ENCODE results near the gene OLFM1. TPM values are rescaled to one million over a fixed set of nuclear protein-coding genes. Genes with fewer than 3 reads are reported as not detected.

OLFM1 gene
- total RNA-seq, 1 donor from 2014 or later: 10.0 TPM

DNA sequence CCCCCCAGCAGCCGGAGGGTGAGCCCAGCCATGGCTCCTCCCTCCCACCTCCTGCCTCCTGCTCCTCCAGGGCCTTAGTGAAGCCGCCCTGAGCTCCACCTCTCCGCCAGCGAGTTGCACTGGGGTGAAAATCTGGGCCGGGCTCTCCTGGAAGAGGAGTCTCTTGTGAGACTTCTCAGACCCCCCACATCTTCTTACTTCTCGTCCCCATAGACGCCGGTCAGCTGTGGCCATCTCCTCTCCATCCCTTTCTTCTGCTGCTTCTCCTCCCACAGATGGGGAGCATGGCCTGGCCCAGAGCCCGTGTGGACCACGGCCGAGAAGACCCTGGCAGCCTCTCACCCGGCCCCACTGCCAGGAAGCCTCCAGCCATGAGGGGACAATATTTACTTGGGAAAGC, 17.3 kb downstream of the OLFM1 start:
- Histone ChIP-seq H3K27me3 (ENCODE audit: low read depth) (peaks cover 81% of the 10 kb centered on the region), H3K4me1 (peaks cover 17% of the 10 kb centered on the region), H3K9me3 (replicated peaks) (no peaks in the 10 kb centered on the region), H3K4me3 (no peak overlapping the region), H3K36me3 (no peaks in the 10 kb centered on the region), H3K27ac (replicated peaks) (no peak overlapping the region)
- TF ChIP-seq, protein P1, sequence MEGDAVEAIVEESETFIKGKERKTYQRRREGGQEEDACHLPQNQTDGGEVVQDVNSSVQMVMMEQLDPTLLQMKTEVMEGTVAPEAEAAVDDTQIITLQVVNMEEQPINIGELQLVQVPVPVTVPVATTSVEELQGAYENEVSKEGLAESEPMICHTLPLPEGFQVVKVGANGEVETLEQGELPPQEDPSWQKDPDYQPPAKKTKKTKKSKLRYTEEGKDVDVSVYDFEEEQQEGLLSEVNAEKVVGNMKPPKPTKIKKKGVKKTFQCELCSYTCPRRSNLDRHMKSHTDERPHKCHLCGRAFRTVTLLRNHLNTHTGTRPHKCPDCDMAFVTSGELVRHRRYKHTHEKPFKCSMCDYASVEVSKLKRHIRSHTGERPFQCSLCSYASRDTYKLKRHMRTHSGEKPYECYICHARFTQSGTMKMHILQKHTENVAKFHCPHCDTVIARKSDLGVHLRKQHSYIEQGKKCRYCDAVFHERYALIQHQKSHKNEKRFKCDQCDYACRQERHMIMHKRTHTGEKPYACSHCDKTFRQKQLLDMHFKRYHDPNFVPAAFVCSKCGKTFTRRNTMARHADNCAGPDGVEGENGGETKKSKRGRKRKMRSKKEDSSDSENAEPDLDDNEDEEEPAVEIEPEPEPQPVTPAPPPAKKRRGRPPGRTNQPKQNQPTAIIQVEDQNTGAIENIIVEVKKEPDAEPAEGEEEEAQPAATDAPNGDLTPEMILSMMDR (IDR thresholded peaks at IDR 0.05; ENCODE audit: borderline replicate concordance): no peak
- no peak for DNase-seq
- intact Hi-C loops (cut with micrococcal nuclease): no loop called here

DNA sequence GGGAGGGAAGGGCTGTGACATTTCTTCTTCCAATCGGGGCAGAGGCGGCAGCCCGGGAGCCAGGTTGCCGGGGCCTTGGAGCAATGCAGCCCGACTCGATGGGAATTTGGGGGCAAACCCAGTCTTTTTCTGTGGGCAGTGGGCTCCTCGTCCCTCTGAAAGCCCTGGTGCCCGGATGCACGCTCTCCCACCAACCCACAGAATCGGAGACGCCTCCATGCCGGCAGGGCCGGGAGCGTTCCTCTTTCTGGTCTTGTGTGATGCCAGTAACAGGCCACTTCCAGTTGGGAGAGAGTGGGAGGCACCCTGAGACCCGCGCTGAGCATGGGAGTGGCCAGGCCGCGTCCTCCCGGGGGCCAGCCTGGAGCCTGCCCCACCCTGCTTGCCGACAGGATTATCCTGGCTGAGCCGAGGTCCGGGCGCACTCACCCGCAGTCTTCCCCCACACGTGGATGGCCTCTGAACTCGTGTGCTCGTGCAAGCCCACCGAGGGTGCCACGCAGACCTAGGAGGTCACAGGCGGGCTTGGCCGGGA, 17.8 kb downstream of the OLFM1 start:
- Histone ChIP-seq H3K9me3 (replicated peaks) (no peaks in the 10 kb centered on the region), H3K36me3 (no peaks in the 10 kb centered on the region), H3K4me1 (peaks cover 17% of the 10 kb centered on the region), H3K27me3 (ENCODE audit: low read depth) (peaks cover 82% of the 10 kb centered on the region), H3K27ac (replicated peaks) (no peak overlapping the region), H3K4me3 (no peak overlapping the region)
- no peak for DNase-seq
- intact Hi-C loops (cut with micrococcal nuclease): no loop called here
- TF ChIP-seq, protein P1 (IDR thresholded peaks at IDR 0.05; ENCODE audit: borderline replicate concordance): no peak

DNA sequence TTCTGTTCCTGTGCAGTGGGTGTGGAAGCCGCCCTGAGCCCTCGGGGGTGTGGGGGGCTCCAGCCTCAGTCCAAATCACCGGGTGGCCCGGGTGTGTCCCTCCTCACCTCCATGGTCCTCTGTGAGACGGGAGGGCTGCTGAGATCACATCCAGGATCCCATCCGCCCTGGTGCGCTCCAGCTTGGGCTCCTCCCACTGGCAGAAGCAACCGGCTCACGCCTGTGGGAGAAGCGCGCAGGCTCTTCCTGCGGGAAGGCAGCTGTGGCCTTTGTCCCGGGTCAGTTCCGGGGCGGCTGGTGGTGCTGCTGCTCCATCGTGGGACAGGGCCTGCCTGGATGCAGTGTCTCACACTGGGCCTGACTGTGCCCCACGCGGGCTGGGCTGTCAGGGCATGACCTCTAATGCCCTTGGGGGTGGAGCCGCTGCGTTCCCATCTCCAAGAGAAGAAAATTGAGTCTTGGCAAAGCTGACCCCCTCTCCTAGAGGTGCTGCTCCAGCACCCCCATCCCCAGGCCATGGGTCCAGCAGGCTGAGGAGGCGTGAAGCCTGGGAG, 18.5 kb downstream of the OLFM1 start:
- Histone ChIP-seq H3K27ac (replicated peaks) (no peak overlapping the region), H3K27me3 (ENCODE audit: low read depth) (peaks cover 82% of the 10 kb centered on the region), H3K4me3 (no peak overlapping the region), H3K9me3 (replicated peaks) (no peaks in the 10 kb centered on the region), H3K36me3 (no peaks in the 10 kb centered on the region), H3K4me1 (peaks cover 17% of the 10 kb centered on the region)
- DNase-seq: no peak
- TF ChIP-seq, protein P1 (IDR thresholded peaks at IDR 0.05; ENCODE audit: borderline replicate concordance): no peak
- intact Hi-C loops (cut with micrococcal nuclease): no loop called here

DNA sequence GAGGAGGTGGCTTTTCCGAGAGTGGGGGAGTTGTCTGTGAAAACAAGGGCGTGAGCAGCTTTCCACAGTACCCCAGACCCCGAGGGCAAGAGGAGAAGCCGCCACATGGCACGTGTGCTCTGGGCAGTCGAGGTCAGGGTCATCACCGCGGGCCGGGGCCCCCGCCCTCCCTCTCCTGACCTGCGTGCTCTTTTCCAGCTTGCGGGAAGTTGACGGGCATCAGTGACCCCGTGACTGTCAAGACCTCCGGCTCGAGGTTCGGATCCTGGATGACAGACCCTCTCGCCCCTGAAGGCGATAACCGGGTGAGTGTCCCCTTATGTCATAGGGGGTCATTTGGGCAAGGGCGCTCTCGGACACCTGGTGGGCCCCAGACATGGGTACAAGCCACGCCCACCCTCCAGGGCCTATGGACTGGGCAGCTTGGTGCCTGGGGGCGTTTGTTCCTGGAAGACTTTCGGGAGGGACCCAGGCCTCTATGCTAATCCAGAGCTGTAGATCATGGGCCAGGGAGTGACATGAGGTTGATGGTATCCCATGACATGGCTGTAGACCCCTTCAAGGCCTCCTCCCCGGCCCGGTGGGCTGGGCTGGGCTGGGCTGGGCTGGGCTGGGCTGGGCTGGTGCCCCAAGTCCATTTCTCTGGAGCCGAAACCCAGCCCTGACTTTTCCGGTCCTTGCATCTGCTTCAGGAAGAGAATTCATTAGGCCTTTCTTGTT, 19.2 kb downstream of the OLFM1 start:
- Histone ChIP-seq H3K4me3 (no peak overlapping the region), H3K27me3 (ENCODE audit: low read depth) (peaks cover 82% of the 10 kb centered on the region), H3K27ac (replicated peaks) (no peak overlapping the region), H3K4me1 (peaks cover 17% of the 10 kb centered on the region), H3K9me3 (replicated peaks) (no peaks in the 10 kb centered on the region), H3K36me3 (no peaks in the 10 kb centered on the region)
- intact Hi-C loops (cut with micrococcal nuclease): no loop called here
- DNase-seq: no peak
- TF ChIP-seq, protein P1 (IDR thresholded peaks at IDR 0.05; ENCODE audit: borderline replicate concordance): no peak

DNA sequence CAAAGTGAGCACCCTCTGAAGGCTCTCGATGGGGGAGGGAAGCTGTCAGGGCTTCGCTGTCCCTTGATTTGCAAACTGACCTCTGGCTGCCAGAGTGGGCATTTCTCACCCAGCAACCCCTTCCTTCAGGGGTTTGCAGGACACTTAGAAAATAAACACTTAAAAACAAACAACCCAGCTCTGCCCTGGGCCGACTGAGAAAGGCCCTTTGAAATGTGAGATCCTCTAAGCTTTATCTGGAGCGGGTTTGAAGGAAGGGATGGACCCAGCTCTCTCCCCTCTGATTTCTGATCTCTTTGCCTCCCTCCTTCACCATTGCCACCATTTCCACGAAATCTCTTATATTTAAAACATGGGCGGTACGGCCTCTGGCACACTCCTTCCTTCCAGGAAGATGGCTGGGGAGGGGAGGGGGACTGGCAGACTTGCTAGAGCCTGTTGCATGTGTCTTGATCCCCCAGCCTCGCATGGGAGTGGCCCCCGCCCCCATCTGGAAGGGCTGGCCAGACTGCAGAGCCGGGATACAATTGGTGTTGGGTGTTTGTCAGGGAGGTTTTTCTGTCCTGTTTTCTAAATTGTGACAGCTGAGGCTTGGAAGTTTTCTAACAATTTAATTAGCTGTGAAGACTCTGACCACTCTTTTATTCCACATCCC, 20.2 kb downstream of the OLFM1 start:
- intact Hi-C loops (cut with micrococcal nuclease): no loop called here
- Histone ChIP-seq H3K36me3 (no peaks in the 10 kb centered on the region), H3K27ac (replicated peaks) (no peak overlapping the region), H3K4me3 (no peak overlapping the region), H3K4me1 (peaks cover 15% of the 10 kb centered on the region), H3K27me3 (ENCODE audit: low read depth) (peaks cover 90% of the 10 kb centered on the region), H3K9me3 (replicated peaks) (no peaks in the 10 kb centered on the region)
- no peak for DNase-seq
- TF ChIP-seq, protein P1 (IDR thresholded peaks at IDR 0.05; ENCODE audit: borderline replicate concordance): no peak

Measured in left ventricle myocardium inferior (tissue), 1 donor.